HFF-Myc (cell line): Measurements from ENCODE around the gene NDN.
"Not testable (repeated sequence)": the region's sequence is repeated elsewhere in the genome, so short reads cannot be mapped to it uniquely, and the experiment has no call there.

Experiments used
- DNase-seq: peaks from one replicate; pipeline ENCODE4 v3.0.0-alpha.2; 2011; ENCODE audit warnings: low read depth; ENCODE audit errors: extremely low read depth
- H3K4me3 ChIP-seq: replicated peaks from 2 replicates; pipeline ENCODE4 v1.5.1; 2011; ENCODE audit warnings: low read depth, mild to moderate bottlenecking, control low read depth, low read length
- CTCF ChIP-seq: IDR thresholded peaks from 2 replicates; pipeline ENCODE4 v1.5.1; 2012; ENCODE audit warnings: mild to moderate bottlenecking, low read depth, low read length, control low read depth; ENCODE audit errors: missing control alignments

NDN gene

GRCh38 chr15:23687143-23687470, at the start of gene NDN:
Gene NDN, minus strand, starts transcription at chr15:23687305. Its CDS starts 88 bp downstream, at chr15:23687217.
- no peak for TF ChIP-seq CTCF
- peak within 1 kb of the TSS; percentile 43 for H3K4me3 ChIP-seq

GRCh38 chr15:23736033-23736673, 49.0 kb upstream of the NDN start:
- no peak for DNase-seq
- H3K4me3 ChIP-seq: no peak overlapping the region
- no peak for TF ChIP-seq CTCF

More at GRCh38 chr15:23687143-23687470, at the start of gene NDN:
- DNase-seq: no peak

DNA sequence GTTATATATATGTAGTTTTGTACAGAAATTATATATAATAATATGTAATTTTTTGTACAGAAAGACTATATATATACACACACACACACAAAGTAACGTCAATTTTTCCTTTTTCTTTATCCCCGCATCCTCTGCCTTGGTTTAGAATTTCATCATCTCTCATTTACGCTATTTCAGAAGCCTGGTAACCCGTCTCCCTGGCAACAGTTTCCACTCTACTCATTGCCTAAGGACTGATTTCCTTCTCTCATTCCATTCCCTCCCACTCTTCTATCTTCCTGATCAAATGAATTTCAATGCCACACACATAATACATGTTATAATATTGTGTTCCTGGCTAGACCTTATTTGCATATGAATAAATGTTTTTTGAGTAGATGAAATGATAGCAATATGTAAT, 47.8 kb upstream of the NDN start:
- no peak overlapping the region for H3K4me3 ChIP-seq
- DNase-seq: no peak
- no peak for TF ChIP-seq CTCF

DNA sequence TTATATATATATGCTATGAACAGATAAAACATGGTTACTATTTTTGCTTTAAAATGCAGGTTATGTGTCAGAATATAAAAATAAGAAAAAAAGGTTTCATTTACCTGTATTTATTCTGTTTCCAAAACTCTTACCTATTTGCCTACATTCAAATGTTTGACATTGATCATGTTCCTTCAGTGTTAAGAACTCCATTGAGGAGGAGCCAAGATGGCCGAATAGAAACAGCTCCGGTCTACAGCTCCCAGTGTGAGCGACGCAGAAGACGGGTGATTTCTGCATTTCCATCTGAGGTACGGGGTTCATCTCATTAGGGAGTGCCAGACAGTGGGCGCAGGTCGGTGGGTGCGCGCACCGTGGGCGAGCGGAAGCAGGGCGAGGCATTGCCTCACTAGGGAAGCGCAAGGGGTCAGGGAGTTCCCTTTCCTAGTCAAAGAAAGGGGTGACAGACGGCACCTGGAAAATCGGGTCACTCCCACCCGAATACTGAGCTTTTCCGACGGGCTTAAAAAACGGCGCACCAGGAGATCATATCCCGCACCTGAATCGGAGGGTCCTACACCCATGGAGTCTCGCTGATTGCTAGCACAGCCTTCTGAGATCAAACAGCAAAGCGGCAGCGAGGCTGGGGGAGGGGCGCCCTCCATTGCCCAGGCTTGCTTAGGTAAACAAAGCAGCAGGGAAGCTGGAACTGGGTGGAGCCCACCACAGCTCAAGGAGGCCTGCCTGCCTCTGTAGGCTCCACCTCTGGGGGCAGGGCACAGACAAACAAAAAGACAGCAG, 27.0 kb upstream of the NDN start:
- H3K4me3 ChIP-seq, DNase-seq: not testable (repeated sequence)

- H3K4me3 ChIP-seq: no peak overlapping the region
- no peak for TF ChIP-seq CTCF
- DNase-seq: no peak
Observed at GRCh38 chr15:23708332-23708731, 21.2 kb upstream of the NDN start.

GRCh38 chr15:23695282-23695681, 8.2 kb upstream of the NDN start:
- no peak for TF ChIP-seq CTCF
- H3K4me3 ChIP-seq: no peak overlapping the region

DNA sequence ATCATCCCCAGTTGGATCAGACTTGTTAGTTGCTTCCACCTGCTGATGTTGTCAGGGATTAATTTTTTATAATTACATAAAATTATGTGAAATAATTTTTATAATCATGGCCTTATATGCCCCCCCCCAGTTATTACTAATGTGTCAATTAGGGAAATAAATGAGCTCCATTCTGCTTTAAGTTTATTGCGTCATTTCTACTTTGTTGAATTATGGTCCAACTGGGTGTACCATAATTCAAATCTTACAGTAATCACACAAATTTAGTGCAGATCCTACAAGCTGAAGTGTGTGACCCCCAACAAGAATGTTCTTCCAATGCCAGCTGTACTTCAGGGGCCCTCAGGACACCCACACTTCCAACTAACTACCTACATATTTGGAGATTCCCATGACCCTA, 7.5 kb upstream of the NDN start:
- DNase-seq: no peak
- no peak for TF ChIP-seq CTCF
- no peak overlapping the region for H3K4me3 ChIP-seq

More at GRCh38 chr15:23695282-23695681, 8.2 kb upstream of the NDN start:
- no peak for DNase-seq
